ENCODE results near the gene KCNQ5. TPM values are rescaled to one million over a fixed set of nuclear protein-coding genes. Genes with fewer than 3 reads are reported as not detected.
"Not testable (repeated sequence)": the region's sequence is repeated elsewhere in the genome, so short reads cannot be mapped to it uniquely, and the experiment has no call there.

KCNQ5 gene
- polyA plus RNA-seq, 3 donors = 0.20 to 0.37 (median 0.28) TPM

GRCh38 chr6:73152966-73153757 is 531.3 kb downstream of the KCNQ5 start:
- DNase-seq (ENCODE audit: low read depth in 3 of 3, low spot score in 2 of 3) = no peak

- no peak for DNase-seq (ENCODE audit: low read depth in 3 of 3, low spot score in 2 of 3)
These were observed 535.2 kb downstream of the KCNQ5 start for GRCh38 chr6:73156793-73157767.

- no peak for DNase-seq (ENCODE audit: low read depth in 3 of 3, low spot score in 2 of 3)
These were observed 536.0 kb downstream of the KCNQ5 start for GRCh38 chr6:73157870-73158269.

- DNase-seq (ENCODE audit: low read depth in 3 of 3, low spot score in 2 of 3) = no peak
These were observed 547.2 kb downstream of the KCNQ5 start for GRCh38 chr6:73169111-73169510.

- DNase-seq (ENCODE audit: low read depth in 3 of 3, low spot score in 2 of 3) = no peak
These were observed 547.8 kb downstream of the KCNQ5 start for GRCh38 chr6:73169633-73170032.

GRCh38 chr6:73174646-73175045 is 552.8 kb downstream of the KCNQ5 start:
- DNase-seq (ENCODE audit: low read depth in 3 of 3, low spot score in 2 of 3) = no peak

GRCh38 chr6:73176057-73176456 is 554.2 kb downstream of the KCNQ5 start:
- no peak for DNase-seq (ENCODE audit: low read depth in 3 of 3, low spot score in 2 of 3)

- no peak for DNase-seq (ENCODE audit: low read depth in 3 of 3, low spot score in 2 of 3)
These were observed 555.5 kb downstream of the KCNQ5 start for GRCh38 chr6:73177221-73177944.

GRCh38 chr6:73180076-73180738 is 558.3 kb downstream of the KCNQ5 start:
- no peak for DNase-seq (ENCODE audit: low read depth in 3 of 3, low spot score in 2 of 3)

GRCh38 chr6:73180763-73181619 is 559.1 kb downstream of the KCNQ5 start:
- DNase-seq (ENCODE audit: low read depth in 3 of 3, low spot score in 2 of 3) = peak; percentile 17 to 40 (median 25)

GRCh38 chr6:73182021-73182607 is 560.2 kb downstream of the KCNQ5 start:
- DNase-seq (ENCODE audit: low read depth in 3 of 3, low spot score in 2 of 3) = no peak

GRCh38 chr6:73193302-73193701 is 571.4 kb downstream of the KCNQ5 start:
- DNase-seq (ENCODE audit: low read depth in 3 of 3, low spot score in 2 of 3) = not testable (repeated sequence)

- DNase-seq (ENCODE audit: low read depth in 3 of 3, low spot score in 2 of 3) = no peak
These were observed 572.9 kb downstream of the KCNQ5 start for GRCh38 chr6:73194744-73195143.

- no peak for DNase-seq (ENCODE audit: low read depth in 3 of 3, low spot score in 2 of 3)
These were observed 578.4 kb downstream of the KCNQ5 start for GRCh38 chr6:73200247-73200646.

GRCh38 chr6:73200735-73201134 is 578.9 kb downstream of the KCNQ5 start:
- DNase-seq (ENCODE audit: low read depth in 3 of 3, low spot score in 2 of 3) = no peak

- no peak for DNase-seq (ENCODE audit: low read depth in 3 of 3, low spot score in 2 of 3)
These were observed 581.2 kb downstream of the KCNQ5 start for GRCh38 chr6:73203098-73203497.

- DNase-seq (ENCODE audit: low read depth in 3 of 3, low spot score in 2 of 3) = no peak
These were observed 582.4 kb downstream of the KCNQ5 start for GRCh38 chr6:73204252-73204651.

- no peak for DNase-seq (ENCODE audit: low read depth in 3 of 3, low spot score in 2 of 3)
These were observed 585.5 kb downstream of the KCNQ5 start for GRCh38 chr6:73207221-73207837.

- DNase-seq (ENCODE audit: low read depth in 3 of 3, low spot score in 2 of 3) = no peak
These were observed 587.3 kb downstream of the KCNQ5 start for GRCh38 chr6:73209117-73209516.
